Measurements from ENCODE around the gene RUFY3.

The RUFY3 gene

GRCh38 chr4:70829492-70829891, 107.7 kb downstream of the RUFY3 start:
- TF ChIP-seq SUZ12 (IDR thresholded peaks at IDR 0.05) (no peak), ELF4 (IDR thresholded peaks at IDR 0.05) (no peak), NFRKB (IDR thresholded peaks at IDR 0.05) (no peak)
- POLR2A ChIA-PET = interaction anchor here (1.4 kb wide), 1 partner anchor 10 kb away, joined by 3 read pairs; the partner anchor contains the start of gene GRSF1
- no peak for DNase-seq (ENCODE audit: extremely low spot score)
- CTCF ChIA-PET = no interaction called here

GRCh38 chr4:70830054-70830453, 108.3 kb downstream of the RUFY3 start:
- TF ChIP-seq FOXM1 (IDR thresholded peaks at IDR 0.05; ENCODE audit: borderline replicate concordance) (no peak), ARNT (IDR thresholded peaks at IDR 0.05) (no peak), ZNF384 (IDR thresholded peaks at IDR 0.05) (no peak), NFRKB (IDR thresholded peaks at IDR 0.05) (no peak), FOXK2 (IDR thresholded peaks at IDR 0.05) (no peak), FOXA1 (IDR thresholded peaks at IDR 0.05) (no peak), PKNOX1 (IDR thresholded peaks at IDR 0.05) (no peak), BHLHE40 (IDR thresholded peaks at IDR 0.05; ENCODE audit: borderline replicate concordance) (no peak), TARDBP (IDR thresholded peaks at IDR 0.05) (no peak), SUZ12 (IDR thresholded peaks at IDR 0.05) (no peak), ELF4 (IDR thresholded peaks at IDR 0.05) (no peak), HDGF (IDR thresholded peaks at IDR 0.05; ENCODE audit: borderline replicate concordance) (no peak), CTBP1 (IDR thresholded peaks at IDR 0.05; ENCODE audit: borderline replicate concordance) (no peak), LEF1 (IDR thresholded peaks at IDR 0.05; ENCODE audit: borderline replicate concordance) (no peak), SP1 (IDR thresholded peaks at IDR 0.05) (no peak), L3MBTL2 (conservative IDR thresholded peaks at IDR 0.05) (no peak)
- CTCF ChIA-PET = no interaction called here
- POLR2A ChIA-PET = interaction anchor here (1.4 kb wide), 1 partner anchor 10 kb away, joined by 3 read pairs; the partner anchor contains the start of gene GRSF1
- DNase-seq (ENCODE audit: extremely low spot score) = no peak

GRCh38 chr4:70831293-70831692, 109.5 kb downstream of the RUFY3 start:
- no peak for TF ChIP-seq CTBP1 (IDR thresholded peaks at IDR 0.05; ENCODE audit: borderline replicate concordance)
- TF ChIP-seq ARNT (IDR thresholded peaks at IDR 0.05) = no peak
- TF ChIP-seq PKNOX1 (IDR thresholded peaks at IDR 0.05) = no peak
- TF ChIP-seq HDGF (IDR thresholded peaks at IDR 0.05; ENCODE audit: borderline replicate concordance) = no peak
- no peak for TF ChIP-seq NFRKB (IDR thresholded peaks at IDR 0.05)
- no peak for TF ChIP-seq ZNF384 (IDR thresholded peaks at IDR 0.05)
- no peak for TF ChIP-seq SUZ12 (IDR thresholded peaks at IDR 0.05)
- TF ChIP-seq FOXM1 (IDR thresholded peaks at IDR 0.05; ENCODE audit: borderline replicate concordance) = no peak
- TF ChIP-seq BHLHE40 (IDR thresholded peaks at IDR 0.05; ENCODE audit: borderline replicate concordance) = no peak
- TF ChIP-seq L3MBTL2 (conservative IDR thresholded peaks at IDR 0.05) = no peak
- TF ChIP-seq TARDBP (IDR thresholded peaks at IDR 0.05) = no peak
- no peak for TF ChIP-seq ELF4 (IDR thresholded peaks at IDR 0.05)
- no peak for TF ChIP-seq LEF1 (IDR thresholded peaks at IDR 0.05; ENCODE audit: borderline replicate concordance)
- TF ChIP-seq SP1 (IDR thresholded peaks at IDR 0.05) = no peak
- no peak for TF ChIP-seq FOXA1 (IDR thresholded peaks at IDR 0.05)
- no peak for TF ChIP-seq FOXK2 (IDR thresholded peaks at IDR 0.05)
- ChIA-PET CTCF (interaction anchor here (0.5 to 0.6 kb wide), 2 partner anchors 14 to 179 kb away, joined by 4 to 7 read pairs; no protein-coding TSS in a partner anchor), POLR2A (no interaction called here)
- no peak for DNase-seq (ENCODE audit: extremely low spot score)

GRCh38 chr4:70833675-70834074, 111.9 kb downstream of the RUFY3 start:
- ChIA-PET CTCF (no interaction called here), POLR2A (no interaction called here)
- TF ChIP-seq HDGF (IDR thresholded peaks at IDR 0.05; ENCODE audit: borderline replicate concordance) = no peak
- TF ChIP-seq SP1 (IDR thresholded peaks at IDR 0.05) = no peak
- no peak for TF ChIP-seq FOXM1 (IDR thresholded peaks at IDR 0.05; ENCODE audit: borderline replicate concordance)
- TF ChIP-seq ARNT (IDR thresholded peaks at IDR 0.05) = no peak
- no peak for TF ChIP-seq CTBP1 (IDR thresholded peaks at IDR 0.05; ENCODE audit: borderline replicate concordance)
- no peak for TF ChIP-seq TARDBP (IDR thresholded peaks at IDR 0.05)
- no peak for TF ChIP-seq ZNF384 (IDR thresholded peaks at IDR 0.05)
- TF ChIP-seq BHLHE40 (IDR thresholded peaks at IDR 0.05; ENCODE audit: borderline replicate concordance) = no peak
- no peak for TF ChIP-seq NFRKB (IDR thresholded peaks at IDR 0.05)
- TF ChIP-seq FOXK2 (IDR thresholded peaks at IDR 0.05) = no peak
- no peak for TF ChIP-seq PKNOX1 (IDR thresholded peaks at IDR 0.05)
- no peak for TF ChIP-seq FOXA1 (IDR thresholded peaks at IDR 0.05)

GRCh38 chr4:70836081-70836480, 114.3 kb downstream of the RUFY3 start:
- ChIA-PET POLR2A (no interaction called here), CTCF (no interaction called here)
- TF ChIP-seq HDGF (IDR thresholded peaks at IDR 0.05; ENCODE audit: borderline replicate concordance) (no peak), PKNOX1 (IDR thresholded peaks at IDR 0.05) (no peak), LEF1 (IDR thresholded peaks at IDR 0.05; ENCODE audit: borderline replicate concordance) (no peak), FOXA1 (IDR thresholded peaks at IDR 0.05) (no peak), NFRKB (IDR thresholded peaks at IDR 0.05) (no peak), L3MBTL2 (conservative IDR thresholded peaks at IDR 0.05) (no peak), BHLHE40 (IDR thresholded peaks at IDR 0.05; ENCODE audit: borderline replicate concordance) (no peak), TARDBP (IDR thresholded peaks at IDR 0.05) (no peak), ELF4 (IDR thresholded peaks at IDR 0.05) (no peak), ZNF384 (IDR thresholded peaks at IDR 0.05) (no peak), SP1 (IDR thresholded peaks at IDR 0.05) (no peak), CTBP1 (IDR thresholded peaks at IDR 0.05; ENCODE audit: borderline replicate concordance) (no peak)
- no peak for DNase-seq (ENCODE audit: extremely low spot score)

More at GRCh38 chr4:70833675-70834074, 111.9 kb downstream of the RUFY3 start:
- no peak for DNase-seq (ENCODE audit: extremely low spot score)

Data from HEK293T (cell line).